HG03159 (cell line): ENCODE results near the gene SLX9.

Experiments
- ATAC-seq: cut with Tn5 transposase; IDR thresholded peaks from one replicate; pipeline ENCODE4 v1.9.1; 2021; ENCODE audit warnings: mild to moderate bottlenecking, moderate library complexity; ENCODE audit not compliant: unreplicated experiment

The SLX9 gene

DNA sequence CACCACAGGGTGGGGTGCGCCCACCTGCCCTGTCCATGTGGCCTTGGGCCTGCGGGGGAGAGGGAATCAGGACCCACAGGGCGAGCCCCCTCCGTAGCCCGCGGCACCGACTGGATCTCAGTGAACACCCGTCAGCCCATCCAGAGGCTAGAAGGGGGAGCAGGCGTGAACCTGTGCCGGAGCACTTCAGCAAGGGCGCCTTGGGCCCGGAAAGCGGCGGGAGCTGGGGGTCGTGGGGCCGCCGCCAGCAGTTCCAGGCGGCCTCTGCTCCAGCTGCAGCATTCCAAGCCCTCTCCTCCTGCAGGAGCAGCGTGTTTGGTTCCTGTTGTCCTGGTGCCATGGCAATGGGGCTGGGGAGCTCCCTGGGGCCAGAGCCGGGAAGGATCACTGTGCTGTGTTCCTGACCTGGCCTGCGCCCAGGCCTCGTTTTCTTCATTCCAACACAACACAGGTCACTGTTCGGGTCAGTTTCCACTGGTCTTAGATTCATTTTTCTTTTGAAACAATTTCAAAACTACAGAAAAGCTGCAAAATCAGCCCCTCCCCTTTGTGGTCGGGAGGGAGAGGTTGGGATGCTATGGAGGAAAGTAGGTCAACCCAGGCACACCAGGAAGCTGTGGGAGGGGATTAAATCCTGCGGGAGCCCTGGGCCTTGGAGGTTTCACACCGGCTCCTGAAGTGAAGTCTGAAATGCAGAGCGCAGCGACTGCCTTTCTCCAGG is 18.8 kb downstream of the SLX9 start:
- ATAC-seq: no peak

DNA sequence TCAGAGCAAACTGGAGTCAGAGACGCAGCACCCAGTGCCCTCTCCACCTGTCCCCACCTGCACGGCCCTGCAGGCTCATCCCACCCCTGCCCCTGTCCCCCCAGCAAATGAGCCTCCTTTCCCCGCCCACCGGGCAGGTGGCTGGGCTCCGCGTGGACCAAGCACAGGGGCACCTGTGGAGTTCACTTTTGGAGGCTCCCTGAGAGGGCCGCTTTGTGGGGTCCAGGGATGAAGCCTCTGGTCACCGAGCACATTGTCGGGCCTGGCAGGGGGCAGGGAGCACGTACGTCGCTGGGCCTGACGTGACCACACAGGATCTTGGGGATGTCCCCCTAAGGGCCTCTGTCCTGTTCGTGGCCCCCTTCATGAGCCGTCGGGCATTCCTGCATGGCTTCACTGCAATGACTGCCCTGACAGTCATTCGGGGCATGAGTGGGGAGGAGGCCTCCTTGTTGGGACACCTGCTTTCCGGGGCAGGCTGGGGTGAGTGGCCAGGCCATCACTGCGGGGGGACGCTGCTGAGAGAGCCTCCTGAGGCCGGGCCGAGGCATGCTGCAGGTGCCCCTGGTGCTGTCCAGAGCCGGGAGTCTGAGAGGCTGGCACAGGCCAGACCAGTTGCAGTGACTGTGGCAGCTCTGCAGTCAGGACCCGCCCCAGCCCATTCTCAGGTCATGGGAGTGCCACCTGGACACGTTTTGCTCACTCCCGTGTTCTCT is 19.7 kb downstream of the SLX9 start:
- ATAC-seq: no peak

DNA sequence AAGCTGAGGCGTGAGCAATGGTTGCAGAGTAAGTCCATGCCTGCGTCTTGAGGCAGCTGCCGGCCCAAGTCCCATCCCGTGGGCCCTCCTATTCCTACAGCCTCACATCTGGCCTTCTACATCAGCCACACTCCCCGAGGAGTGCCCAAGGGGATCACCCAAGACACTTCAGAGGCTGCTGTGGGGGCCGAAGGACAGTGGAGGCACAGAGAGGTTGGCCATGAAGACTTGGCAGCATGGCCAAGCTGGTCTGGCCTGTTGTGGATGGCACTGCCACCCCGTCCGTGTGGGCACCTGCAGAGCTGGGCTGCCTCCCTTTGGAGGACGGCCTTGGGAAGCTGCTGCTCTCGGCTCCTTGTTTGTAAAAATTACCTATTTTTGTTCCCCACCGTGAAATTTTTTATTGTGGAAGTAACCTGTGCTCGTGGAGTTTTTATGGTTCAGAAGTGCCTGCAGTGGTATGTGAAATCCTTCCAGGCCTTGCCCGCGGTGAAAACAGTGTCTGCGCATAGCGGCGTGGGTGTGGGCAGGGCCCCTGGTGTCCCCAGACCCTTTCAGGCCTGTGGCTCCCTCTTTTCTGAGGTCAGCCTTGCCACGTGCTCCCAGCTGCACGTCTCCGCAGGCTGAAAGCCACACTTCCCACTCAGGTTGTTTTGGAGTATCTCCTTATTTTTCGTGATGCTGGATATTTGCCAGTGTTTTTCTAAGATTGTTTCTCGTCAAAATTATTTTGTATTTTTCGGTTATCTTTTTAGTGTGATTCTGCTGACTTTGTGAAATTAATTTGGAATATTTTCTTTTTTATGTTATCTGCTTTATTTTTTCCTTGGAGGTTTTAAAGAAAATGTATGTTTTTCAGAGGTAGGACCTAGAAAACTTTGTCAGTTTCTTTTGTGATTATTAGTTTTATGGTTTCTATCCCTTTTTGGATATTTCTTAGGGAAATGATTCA is 20.6 kb downstream of the SLX9 start:
- no peak for ATAC-seq

DNA sequence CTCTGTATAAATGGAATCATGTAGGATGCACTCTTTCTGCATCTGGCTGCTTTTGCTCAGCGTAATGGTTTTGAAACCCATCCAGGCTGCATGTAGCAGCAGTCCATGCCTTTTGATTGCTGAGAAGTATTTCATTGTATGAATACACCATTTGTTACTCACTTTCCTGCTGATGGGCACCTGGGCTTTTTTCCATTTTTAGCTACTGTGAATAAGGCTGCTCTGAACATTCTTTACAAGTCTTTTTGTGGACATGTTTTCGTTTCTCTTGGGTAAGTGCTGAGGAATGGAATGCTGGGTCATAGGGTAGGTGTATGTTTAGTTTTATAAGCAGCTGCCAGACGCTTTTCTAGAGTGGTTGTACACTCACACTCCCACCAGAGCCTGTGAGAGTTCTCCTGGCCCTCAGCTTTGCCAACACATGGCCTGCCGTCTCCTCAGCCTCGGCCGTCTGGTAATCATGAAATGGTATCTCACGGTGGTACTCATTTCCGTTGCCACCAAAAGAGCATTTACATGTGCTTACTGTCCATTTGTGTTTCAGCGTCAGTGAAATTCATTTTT is 22.7 kb downstream of the SLX9 start:
- ATAC-seq: no peak

DNA sequence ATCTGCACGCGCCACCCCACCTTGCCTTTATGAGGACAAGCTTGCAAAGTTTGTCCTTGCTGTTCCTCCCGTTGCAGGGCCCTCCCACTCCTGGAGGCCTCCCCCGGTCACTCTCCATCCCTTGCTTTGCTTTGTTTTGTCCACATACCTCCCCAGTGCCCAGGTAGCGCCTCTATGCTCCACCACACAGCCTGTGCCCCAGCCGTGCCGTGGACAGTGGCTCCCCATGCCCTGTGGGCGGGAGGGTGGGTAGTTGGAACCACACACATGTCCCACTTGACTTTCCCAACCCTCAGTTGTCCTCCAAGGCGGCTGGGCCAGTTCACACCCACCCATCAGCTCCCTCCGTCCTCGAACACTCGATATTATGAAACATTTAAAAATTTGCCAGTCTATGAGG is 24.6 kb downstream of the SLX9 start:
- no peak for ATAC-seq

DNA sequence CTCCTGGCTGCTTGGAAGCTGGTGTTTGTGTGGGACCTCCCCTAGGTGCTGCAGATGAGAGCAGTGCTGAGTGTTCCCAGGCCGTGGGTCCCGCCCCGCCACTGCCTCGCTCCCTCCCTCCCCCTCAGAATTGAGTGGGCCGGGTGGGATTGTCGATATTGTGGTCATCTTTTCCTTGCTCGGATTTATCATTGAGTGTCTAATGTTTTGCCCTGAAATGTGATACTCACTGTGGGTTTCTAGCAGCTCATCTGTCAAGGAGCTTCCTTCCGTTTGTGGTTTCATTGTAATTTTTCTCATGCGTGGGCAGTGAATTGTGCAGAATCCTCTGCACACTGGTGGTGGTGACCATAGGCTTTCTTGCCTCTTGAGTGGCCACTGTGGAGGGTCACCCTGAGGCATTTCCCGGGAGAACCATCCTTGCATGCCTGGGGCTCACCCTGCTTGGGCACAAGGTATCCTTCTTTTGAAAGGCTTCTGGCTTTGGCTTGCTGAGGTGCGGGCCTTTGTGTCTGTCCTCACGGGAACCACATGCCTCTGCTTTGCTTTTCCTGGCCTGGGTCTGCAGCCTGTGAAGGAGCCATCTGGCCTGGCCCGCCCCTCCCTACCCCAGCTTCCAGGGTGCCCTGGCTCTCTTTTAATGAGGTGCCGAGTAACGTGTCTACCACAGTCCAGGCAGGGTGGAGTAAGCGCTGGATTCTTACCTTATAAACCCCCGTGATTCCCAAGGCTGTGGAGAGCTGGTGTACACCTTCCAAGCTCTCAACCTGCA is 25.6 kb downstream of the SLX9 start:
- no peak for ATAC-seq

DNA sequence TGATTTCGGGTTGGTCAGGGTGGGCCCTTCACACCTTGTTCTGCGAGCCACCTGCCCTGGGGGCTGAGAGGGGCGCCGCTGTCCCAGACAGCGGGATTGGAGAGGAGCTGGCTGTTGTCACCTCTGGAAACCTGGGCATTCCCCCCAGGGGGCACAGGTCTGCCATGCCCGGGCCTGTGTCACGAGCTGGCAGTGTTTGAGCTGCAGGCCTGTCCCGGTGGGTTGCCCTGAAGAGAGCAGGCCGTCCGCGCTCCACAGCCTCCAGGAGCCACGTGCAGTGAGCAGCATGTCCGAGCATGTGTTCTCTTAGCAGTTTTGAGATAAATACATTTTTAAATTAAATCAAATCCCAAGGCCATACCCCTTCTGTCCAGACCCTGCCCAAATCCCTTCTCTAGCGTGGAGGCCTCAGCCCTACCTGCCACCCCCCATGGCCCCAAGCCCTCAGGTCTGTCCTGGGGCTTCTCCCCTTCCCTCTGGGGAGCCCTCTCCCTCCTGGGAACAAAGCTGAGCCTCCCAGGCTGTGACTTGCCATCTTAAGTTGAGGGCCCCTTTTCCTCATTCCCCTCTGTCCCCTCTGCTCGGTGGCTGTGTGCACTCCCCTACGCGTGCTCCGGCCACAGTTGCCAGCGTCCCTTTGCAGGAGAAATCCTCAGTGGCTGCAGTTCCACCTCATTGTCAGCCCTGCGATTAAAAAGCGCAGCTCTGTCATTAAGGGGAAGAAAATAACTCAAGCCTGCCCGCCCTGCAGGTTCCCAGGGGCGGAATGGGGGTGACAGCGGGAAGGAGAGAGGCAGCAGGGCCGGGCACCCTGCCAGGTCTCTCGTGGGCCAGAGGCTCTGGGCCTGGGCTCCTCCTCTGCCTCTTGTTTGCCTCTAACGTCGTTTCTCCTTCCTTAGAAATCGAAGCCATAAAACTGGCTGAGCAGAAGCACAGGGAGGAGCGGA is 26.6 kb downstream of the SLX9 start:
- ATAC-seq: no peak

DNA sequence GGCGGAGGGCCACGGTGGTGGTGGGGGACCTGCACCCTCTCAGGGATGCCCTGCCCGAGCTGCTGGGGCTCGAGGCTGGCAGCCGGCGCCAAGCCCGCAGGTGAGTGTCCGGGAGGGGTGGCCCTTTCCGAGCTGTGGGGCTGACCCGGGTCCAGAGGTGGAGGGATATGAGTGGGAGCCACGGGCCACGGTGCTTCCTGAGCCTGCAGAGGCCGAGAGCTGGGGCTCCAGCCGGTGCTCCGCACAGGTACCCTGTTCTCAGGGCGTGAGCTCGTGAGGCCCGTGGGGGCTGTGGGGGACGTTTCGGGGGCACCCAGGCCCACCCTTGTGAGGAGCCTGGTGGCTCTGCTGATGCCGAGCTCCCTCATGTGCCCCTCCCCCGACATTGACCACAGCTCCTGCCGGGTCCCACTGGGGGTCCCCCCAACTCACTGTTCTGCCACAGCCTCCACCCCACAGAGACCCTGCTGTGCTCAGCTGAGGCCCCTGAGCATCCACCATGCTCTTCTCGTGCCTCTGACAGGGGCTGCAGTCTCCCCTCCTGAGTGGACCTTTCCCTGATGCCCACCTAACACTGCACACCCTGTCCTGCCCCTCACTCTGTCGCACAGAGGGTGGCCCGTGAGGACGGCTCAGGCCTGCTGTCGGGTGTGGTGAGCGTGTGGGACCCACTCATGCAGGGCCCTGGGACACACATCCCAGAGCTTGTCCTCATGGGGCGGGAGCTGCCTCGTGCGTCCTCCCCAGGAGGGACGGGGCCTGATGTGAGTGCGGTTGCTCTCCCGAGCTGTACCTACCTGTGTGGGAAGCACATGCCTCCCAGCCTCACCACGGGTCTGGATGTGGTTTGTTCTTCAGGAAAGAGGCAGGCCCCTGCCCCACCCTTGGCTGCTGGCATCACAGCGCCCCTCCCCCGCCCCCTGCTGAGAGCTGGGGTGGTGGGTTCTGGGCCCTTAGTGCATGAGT is 27.5 kb downstream of the SLX9 start:
- no peak for ATAC-seq

DNA sequence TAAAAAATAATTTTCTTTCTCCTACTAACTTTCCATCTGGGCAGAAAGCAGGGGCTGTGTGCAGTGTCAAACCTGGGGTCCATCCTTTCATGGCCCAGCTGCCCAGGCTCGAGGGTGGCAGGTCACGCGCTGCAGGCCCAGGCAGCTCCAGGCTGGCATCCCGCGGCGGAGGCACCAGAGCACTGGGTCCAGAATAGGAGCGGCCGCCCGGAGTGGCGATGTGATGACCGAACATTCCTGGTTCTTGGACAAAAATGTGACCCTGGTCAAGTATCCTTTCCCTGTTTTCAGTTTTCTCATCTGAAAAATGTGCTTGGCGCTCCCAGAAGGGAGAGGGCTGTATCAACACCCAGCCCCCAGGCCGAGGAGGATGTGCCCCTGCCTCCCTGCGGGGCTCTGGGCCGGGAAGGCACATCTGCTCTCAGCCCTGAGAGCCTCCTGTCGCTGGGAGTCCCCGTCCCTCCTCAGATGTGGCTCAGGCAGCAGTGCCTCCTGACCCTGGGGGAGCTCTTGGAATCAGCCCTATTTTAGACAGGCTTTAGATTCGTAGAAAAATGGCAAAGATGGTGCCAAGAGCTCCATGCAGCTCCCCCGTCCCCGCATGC is 29.3 kb downstream of the SLX9 start:
- no peak for ATAC-seq

DNA sequence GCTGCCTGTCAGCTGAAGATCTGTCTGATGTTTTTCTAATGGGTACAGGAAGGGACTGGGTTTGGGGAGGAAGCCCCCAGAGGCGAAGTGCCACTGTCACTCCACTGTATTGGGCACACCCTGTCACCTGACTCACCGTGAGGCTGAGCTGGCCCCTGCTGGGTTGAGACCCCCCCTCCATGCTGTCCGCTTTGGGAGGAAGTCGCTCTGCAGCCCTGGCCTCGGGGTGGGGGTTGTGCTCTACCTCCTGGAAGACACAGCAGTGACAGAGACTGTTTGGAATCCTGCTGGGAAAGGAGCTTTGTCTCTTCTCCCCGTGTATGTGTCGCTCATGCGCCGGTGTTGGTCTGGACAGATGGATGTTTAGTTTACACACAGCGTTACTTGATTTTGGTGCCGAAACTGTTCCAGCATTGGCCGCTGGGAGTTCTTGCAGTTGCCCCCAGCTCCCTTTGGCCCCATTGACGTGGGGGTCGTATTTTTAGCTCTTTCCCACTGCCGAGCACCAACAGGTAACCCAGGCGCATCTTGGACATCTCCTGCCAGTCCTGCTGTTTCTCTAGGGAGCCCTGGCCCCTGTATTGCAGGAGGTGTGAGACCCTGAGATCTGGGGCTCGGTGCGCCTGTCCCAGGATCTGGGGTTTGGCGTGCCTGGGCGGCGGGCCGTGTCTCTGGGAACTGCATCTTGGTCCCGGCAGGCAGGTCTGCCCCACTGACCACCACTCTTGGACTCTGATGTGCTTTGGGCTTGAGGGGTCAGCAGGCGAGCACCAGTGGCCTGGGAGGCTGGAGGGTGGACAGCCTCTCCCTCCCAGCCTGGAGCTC is 30.3 kb downstream of the SLX9 start:
- ATAC-seq: no peak

DNA sequence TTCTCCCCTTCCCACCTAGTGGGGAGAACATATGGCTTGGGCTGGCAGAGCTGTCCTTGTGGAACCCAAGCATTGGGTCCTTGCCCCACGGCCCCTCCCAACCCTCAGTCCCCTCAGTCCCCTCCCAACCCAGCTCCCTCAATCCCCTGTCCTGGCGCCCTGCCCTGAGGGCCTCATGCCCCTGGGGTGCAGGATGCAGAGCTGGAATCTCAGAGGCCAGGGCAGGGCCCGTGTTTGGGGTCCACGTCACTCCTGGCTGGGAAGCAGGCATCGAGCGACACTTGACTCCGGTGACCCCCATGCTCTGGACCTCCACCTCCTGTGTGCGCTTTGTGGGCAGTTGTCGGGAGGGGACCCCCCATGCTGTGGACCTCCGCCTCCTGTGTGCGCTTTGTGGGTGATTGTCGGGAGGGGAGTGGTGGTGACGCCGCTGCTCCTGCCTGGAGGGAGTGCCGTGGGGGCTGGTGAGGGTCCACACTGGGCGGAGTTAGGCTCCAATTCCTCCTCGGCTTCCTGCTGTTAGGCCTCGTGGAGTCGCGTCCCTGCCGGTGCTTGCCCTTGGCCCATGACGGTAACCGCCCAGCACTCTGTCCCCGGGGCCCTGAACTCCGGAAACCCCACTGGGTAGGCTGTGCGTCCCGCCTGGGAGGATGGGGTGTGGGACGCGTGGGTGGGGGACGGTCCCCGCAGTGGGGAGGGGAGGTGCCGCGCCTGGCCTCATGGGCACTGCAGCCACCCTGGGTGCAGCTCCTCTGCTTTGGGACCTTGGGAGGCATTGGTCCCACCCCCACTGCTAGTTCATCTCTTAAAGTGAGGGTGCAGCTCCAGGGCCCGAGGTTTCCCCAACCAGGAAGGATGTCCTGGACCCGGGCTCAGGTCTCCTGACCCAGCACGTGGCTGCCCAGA is 31.2 kb downstream of the SLX9 start:
- ATAC-seq: no peak

DNA sequence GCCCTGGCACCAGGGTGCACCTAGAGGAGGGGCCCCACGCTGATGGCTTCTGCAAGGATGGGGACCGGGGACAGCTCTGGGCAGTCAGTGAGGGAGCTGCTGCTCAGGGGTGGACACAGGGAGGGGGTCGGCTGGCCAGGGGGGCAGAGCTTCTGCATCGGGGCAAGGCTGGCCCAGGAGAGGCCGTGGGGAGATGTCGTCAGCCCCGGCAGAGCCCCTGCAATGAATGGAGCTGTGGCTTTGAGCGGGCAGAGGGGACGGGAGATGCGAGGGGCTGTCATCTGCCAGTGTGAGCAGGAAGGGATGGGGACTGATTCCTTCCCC is 31.8 kb downstream of the SLX9 start:
- no peak for ATAC-seq

DNA sequence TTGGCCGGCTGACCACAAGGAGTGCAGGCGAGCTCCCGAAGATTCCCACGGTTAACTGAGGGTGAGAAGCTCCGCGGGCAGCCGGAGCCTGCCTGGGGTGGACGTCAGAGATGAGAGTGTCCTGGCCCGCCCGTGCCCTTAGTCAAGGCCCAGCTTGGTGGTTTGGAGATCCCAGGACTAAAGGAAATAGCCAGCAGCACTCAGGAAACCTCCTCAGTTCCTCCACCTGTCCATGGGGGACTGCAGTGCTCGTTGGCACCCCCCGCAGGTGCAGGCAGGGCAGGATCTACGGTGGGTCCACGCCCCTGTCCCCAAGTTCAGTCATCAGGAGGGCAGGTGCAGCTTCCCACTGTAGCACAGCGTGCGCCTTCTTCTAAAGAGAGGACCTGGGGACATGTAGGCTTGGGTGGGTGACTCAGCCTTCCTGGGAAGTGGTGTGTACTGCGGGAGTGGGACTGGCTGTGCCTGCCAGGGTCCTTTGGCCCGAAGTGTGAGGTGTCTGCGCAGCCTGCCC is 32.5 kb downstream of the SLX9 start:
- no peak for ATAC-seq

DNA sequence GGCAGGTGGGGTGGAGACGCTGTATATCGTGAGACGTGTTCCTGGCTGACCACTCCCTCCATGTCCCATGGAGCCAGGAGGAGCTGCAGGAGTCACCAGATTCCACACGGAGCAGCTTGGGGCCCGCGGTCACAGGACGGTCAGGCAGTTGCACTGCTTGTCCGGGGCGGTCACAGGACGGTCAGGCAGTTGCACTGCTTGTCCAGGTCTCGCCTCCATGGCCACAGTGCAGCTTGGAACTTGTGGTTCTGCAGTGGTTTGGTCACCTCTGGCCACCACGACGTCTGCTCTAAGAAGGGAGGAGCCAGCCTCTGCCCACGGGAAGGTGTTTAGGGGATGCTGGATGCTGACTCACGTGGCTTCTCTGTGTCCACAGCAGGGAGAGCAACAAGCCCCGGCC is 33.0 kb downstream of the SLX9 start:
- ATAC-seq: no peak

DNA sequence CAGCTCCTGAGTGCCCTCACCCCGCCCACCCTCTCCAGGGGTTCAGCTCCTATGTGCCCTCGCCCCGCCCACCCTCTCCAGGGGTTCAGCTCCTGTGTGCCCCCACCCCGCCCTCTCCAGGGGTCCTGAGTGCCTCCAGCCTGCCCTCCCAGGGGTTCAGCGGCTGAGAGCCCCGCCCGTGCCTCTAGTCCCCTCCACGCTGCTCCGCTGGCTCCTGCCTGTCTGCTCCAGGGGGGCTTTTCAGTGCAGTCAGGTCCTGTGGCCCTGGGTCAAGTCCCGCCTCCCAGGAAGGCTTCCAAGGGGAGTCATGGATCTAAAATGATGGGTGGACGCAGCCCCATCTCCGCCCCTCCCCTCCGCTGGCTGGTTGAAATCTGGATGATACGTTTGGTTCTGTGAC is 33.8 kb downstream of the SLX9 start:
- no peak for ATAC-seq

DNA sequence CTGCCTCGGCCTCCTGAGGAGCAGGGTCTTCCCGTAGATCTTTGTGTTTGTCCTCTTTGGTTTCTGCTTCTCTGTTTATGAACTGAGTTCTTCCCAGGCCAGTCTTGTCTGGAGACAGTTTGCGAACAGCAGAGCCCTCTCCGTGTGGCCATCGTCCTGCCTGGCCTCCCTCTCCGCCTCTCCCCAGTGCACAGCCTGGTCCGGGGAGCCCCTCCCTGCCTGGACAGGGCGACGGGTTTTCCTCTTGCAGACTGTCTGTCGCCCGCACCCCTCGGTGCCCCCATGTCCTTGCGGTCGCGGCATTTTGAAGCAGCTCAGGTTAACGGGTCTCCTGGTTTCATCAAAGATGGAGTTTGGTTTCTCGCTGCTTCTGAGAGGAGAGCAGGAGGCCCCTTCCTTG is 34.8 kb downstream of the SLX9 start:
- no peak for ATAC-seq
